Occipital lobe (tissue), 2 donors: ENCODE data around the gene THTPA. TPM values are rescaled to one million over a fixed set of nuclear protein-coding genes. Genes with fewer than 3 reads are reported as not detected.

Source experiments
- DNase-seq: peaks from one replicate; lab custom pipeline; 2025; lab: John Stamatoyannopoulos, UW
- total RNA-seq: library from RNA; depleted of rRNA; stranded (reverse); fragments of >200 nt; gene quantifications from one replicate; pipeline ENCODE4 v1.2.3, GENCODE V29; 2014

The THTPA gene
- total RNA-seq, 1 donor from 2014 or later: 6.9 TPM

GRCh38 chr14:23551266-23552028 is 4.6 kb upstream of the THTPA start, which contains the start of gene ZFHX2:
TSS of gene ZFHX2 (minus strand) at chr14:23551765. CDS start at chr14:23535325, 16,440 bp downstream.
- peak; percentile 86 for DNase-seq

DNA sequence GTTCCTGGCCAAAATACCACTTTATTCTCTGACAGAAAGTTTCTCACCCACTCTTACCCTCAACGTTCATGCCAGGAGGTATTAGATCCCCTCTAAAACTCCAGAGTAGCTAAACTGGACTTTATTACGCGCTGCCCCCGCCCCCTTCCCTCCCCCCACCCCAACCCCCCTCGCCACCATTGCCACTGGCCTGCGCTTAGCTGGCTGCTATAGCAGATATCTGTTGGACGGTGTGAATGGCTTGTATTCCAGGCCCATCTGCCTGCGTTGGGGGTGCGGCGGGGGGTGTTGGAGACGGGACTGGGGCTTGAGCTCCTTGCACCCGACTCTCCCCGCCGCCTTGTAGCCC is 564 bp upstream of the THTPA start:
- no peak for DNase-seq

- no peak for DNase-seq
These were observed 799 bp downstream of the THTPA start for GRCh38 chr14:23556700-23557440.

DNA sequence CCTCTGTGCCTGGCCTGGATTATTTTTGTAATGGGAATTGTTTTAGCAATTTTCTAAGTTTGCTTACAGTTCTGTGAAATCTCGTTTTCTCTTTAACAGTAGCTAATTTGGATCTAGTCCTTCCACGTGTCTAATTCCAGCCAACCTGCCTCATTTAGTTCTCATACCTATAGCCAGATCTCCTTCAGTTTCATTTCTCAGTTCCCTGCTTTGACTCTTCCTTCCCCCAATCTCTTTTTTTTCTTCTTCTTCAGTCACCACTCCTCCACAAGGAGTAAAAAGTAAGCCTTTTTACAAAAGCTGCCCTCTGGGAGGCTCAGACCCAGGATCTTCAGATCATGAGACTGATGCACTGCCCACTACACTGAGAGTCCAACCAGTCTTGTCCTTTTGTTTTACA is 1.4 kb downstream of the THTPA start:
- DNase-seq: no peak

DNA sequence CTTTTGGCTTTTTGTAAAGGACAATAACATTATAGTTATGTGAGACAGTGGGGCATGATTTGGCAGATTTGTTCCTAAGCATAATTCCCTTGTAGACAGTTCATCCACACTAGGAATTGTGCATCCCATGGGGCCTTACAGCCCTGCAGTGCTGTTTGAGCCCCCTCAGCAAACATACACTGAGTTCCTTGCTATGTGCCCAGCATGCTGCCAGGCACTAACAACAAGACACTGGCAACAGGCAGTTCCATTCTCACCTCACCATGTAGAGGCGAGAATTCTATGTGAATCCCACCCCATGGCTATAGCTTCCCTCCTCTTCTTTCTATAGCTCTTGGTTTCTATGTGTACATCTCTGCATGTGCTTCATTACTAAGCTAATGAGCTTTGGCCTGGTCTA is 1.9 kb downstream of the THTPA start:
- DNase-seq: no peak

DNA sequence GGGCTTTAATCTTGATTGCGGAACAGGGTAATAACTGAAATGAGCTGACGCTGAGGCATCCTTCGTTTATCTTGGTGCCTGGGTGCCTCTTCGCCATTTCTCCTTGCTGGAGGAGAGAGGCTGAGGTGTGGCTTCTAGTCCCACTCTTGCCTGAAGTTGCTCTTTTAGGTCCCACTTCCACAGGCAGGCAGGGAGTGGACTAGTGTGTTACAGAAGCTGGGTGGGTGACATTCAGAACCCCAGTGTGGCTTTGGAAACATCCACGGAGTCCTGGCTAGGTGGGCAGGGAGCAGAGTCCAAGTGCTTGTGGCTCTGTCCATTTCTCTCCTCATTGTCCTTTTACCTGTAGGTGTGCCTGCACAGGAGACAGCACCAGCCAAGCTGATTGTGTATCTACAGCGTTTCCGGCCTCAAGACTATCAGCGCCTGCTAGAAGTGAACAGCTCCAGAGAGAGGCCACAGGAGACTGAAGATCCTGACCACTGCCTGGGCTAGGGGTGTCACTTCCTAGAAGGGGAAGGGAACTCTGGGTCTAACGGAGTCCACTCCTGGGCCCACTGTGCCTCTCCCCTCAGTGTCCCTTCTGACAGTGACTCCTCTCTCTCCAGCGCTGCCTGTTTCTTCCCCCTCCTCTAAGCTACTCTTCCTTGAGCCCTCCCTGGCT is 2.4 kb downstream of the THTPA start:
- DNase-seq: no peak

DNA sequence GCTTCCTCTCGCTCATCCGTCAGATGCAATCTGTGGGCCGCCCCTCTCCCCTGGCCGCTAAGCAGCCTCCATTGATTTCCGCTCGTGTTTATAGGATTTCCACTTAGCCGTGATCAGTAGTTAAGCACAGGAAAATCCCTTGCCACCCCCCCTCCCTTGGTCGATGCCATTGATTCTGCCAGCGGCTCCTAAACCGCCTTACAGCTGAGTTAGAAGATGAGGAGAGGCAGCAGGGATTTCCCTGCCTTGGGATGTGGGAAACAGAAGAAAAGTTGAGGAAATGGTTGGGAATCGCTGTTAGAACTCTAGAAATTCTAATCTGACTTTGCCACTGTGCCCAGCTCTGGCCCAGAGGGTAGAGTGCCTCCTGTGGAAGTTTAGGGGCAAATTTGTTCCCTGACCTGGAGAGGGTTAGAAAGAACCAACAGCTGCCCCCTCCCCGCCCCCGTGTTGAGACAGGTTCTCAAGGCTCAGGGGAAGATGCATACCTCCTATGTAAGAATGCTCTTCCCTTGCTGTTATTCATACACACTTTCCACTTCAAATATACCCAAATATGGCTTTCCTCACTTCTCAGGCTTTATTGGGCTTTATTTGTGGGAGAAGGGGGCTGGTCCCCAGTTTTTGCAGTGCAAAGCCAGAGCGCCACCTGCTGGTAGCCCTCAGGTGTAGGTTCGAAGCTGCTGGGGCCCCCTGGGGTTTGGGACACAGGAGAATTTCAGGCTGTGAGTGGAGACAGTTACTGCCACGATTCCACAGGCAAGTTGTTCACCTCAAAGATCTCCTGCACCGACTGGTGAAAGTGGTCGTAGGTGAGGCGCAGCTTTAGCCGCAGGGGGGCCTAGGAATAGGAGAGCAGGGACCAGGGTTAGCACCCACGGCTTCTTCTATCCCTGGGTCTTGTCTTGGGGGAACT is 3.2 kb downstream of the THTPA start:
- no peak for DNase-seq

GRCh38 chr14:23559926-23560520 is 4.0 kb downstream of the THTPA start:
- DNase-seq: no peak

GRCh38 chr14:23561259-23561658 is 5.2 kb downstream of the THTPA start:
- no peak for DNase-seq

DNA sequence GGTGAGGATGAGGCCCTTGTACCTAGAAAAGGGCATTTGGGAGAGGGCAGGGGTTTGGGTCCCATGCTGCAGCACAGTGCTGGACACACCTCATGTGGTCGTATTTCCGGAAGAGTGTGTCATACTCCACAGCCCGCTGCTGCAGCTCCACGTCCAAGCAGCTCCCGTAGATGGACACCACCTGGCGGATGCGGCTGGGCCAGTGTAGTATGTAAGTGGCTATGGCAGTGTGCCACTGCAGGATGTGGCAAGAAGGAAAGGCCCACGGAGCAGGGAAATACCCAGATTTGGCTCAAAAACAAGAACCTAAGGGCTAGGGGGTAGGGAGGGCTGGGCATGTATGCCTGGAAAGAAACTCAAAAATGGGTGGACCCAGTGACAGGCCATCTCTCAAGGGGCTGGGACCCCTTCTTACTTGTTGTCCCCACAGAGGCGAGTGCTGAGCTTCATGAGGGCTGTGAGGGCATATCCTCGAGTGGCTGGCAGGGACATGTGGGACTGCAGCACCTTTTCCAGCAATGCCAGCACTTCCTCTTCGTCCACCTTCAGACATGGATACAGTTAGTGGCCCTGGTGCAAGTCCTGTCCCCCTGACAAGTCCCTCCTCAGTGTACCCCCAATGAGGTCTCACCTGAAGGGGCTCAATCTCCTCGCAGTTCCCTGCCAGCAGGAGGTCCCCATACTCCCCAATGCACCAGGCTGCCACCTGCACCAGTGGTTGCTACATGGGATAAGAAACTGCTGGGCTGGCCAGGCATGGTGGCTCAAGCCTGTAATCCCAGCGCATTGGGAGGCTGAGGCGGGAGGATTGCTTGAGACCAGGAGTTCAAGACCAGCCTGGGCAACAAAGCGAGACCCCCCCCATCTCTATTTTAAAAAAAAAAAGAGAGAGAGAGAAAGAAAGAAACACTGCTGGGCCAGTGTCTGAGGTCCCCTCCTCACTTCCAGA is 6.1 kb downstream of the THTPA start:
- DNase-seq: no peak

GRCh38 chr14:23562822-23563472 is 6.9 kb downstream of the THTPA start:
- no peak for DNase-seq

DNA sequence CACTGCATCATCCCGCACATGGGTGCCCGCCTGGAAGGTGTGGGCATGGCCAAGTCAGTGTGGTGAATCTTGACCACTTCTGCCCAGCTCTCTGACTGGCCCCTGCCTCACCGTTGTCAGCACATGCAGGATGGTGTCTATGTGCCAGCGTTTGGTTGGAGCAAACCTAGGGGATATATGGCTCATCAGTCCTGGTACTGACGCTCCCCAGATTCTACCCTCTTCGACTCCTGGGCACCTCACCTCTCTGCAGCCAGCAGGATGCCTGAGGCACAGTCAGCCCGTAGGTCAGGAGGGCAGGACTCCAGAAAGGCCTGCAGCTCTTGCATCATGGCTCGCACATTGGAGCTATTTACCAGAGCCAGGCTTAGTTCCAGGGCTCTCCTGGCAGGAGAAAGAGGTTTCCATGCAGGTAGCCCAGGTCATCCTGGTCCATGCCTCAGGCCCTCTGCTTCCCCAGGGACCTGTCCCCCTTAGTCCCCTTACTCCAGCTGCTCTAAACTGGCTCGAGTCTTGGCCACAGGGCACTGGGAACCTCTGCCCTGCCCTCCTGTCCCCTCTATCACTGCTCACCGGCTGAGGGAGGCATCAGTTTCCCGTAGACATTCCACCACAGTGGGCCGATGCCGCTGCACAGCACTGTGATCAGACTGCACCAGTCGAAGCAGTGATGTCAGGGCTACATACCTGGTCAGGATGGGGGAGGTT is 7.6 kb downstream of the THTPA start:
- no peak for DNase-seq

DNA sequence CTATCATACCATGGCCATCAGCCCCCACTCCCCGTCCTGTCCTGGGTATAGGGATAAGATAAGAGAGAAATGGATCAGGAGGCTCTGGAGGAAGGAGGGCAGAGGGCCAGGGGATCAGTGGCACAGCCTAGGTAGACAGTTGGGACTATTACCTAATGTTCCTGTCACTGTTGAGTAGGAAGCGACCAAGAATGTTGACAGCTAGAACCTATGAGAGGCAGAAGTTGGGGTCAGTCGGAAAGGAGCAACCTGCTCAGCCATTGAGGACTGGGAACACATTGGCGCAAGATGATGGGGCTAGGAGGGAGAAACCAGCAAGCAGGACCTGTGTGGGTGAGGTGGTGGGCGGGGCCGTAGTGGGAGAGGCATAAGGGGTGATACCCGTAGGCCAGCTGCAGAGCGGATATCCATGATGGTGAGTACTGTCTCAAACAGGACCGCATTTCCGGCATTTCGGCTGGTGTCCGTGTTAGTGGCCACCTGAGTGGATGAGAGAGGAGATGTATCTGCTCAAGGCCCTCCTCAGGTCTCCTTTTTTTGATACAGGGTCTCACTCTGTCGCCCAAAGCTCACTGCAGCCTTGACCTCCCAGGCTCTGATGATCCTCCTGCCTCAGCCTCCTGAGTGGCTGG is 8.2 kb downstream of the THTPA start:
- no peak for DNase-seq

- DNase-seq: no peak
These were observed 8.8 kb downstream of the THTPA start for GRCh38 chr14:23564876-23565275.

DNA sequence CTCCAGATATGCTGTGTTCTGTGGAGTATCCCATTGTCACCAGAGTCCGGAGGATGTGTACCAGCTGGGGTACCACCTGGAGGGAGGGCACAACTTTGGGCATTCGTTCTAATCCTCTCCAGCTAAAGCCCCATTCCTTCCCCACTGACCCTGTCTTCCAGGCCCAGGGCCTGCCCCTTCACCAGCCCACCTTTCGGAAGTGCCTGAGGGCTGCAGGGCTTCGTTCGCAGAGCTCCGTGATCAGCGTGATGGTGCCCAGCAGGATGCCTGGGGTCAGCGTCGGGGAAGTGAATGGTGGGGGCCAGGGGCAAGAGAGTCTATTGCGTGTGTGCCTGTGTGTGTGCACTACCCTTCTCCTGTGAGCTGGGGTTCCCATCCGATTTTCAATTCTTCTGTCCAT is 9.6 kb downstream of the THTPA start:
- DNase-seq: no peak

DNA sequence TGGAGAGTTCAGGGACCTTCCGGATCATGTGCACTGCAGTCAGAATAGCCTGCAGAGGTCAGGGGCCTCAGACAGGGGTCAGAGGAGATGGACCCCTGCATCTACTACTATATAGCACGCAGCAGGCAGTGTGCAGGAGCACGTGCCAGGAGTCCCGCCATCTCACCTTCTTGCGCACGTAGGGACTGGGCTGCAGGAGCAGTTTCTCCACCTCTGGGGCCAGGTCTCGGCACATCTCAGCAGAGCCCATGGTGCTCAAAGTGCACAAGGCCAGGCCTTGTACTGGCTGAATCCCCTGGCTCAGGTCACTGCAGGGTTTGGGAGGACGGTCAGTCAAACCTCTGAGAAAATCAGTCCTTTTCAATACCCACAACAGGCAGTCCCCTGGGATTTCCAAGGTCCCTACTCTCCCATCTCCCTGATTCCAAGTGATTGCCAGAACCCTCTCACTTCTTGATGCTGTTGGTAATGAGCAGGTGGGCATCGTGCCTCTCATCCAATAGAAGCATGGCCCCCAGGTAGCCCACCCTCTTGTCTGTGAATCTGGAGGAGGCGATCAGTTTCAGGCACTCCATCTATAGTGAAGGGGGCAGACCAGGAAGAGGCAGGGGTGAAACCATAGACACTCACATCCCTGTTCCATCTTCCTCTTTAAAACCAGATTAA is 10.2 kb downstream of the THTPA start:
- no peak for DNase-seq

DNA sequence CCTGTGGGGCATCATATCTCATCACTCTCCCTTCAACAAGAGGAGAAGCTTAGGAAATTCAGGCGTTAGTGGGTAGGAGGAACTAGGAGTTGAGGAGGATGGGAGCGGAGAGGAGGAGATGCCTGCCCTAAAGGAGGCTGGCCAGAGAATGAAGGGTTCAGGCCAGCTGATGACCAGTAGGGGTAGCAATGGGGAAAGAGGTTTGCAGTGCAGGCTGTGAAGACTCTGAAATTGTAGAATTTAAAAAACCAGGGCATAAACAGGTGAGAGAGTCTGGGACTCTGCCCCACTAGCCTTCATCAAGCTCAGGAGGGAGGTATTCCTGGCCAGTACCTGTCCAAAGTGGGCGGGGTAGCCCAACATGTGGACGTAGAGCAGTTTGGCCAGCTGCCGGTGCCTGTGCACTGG is 10.7 kb downstream of the THTPA start:
- DNase-seq: no peak
